ENCODE results near the gene NTM.
"Not testable (repeated sequence)": the region's sequence is repeated elsewhere in the genome, so short reads cannot be mapped to it uniquely, and the experiment has no call there.

NTM gene

GRCh38 chr11:131370090-131370751, at the start of gene NTM:
NTM (plus strand) TSS chr11:131370615.
- no peak for DNase-seq

DNA sequence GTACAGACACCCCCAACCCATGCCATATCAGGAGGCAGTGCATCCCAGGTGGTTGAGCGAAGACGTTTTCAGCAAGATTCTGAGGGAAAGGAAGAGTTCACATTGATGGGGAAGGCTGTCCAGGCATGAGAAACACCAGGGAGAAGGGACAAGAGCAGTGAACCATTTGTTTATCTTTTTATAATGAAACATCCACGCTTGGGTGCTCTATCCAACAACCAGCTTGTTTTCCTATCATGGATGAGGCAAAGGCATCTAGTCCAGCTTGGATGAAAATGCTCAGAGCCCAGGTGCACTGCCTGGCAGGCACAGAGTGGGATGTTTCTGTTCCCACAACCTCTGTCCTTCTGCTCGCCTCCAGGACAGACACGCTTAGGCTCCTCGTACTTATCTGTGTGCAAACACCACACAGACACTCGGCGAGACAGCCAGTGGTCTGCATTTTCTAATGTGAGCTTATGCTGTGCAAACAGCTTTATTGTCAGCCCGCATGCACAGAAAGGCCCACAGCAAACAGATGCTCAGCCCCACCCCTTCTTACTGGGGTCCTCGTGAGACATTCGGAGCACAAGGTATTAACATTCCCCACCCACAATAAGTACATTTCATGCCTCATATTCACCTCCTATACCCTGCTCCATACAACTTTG, 45.4 kb upstream of the NTM start:
- no peak for DNase-seq

GRCh38 chr11:131326829-131327228, 43.6 kb upstream of the NTM start:
- DNase-seq, result no peak

- DNase-seq, result no peak
Measured at GRCh38 chr11:131327421-131327820, 43.0 kb upstream of the NTM start.

DNA sequence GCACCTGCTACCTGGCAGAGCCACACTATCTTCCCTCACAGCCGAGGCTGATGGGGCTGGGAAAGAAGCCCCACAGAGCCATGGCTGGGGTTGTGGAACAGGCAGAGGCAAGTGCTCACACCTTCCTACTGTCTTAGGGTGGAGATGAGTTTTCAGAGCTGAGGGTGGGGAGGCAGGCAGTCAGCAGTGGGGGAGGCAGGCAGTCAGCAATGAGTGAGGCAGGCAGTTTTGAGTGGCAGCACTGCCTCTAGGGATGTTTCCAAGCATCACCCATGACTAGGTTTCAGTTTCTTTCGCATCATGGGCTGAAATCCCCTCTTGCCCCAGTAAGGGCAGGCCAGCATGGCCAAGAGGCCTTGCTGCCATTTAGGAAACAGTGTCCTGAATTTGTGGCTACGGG, 41.6 kb upstream of the NTM start:
- no peak for DNase-seq

- no peak for DNase-seq
Measured at GRCh38 chr11:131331010-131331409, 39.4 kb upstream of the NTM start.

GRCh38 chr11:131331546-131331945, 38.9 kb upstream of the NTM start:
- no peak for DNase-seq

DNA sequence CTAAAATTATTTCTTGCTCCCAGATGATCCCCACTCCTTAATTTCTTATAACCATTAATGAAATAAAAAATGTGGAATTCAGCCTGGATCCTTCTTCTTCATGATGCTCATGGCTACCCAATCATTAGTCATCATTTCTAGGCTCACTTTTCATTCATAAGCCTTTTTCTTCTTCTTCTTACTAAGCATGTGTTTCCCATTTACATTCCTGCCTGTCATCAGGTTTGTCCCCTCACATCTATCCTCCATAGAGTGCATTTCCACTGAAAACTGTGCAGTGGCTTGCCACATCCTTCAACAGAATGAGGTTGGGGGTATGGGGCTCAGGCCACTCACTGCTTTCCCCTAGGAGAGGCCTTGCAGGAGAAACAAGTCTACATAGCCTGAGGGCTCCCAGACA, 35.8 kb upstream of the NTM start:
- DNase-seq, result no peak

DNA sequence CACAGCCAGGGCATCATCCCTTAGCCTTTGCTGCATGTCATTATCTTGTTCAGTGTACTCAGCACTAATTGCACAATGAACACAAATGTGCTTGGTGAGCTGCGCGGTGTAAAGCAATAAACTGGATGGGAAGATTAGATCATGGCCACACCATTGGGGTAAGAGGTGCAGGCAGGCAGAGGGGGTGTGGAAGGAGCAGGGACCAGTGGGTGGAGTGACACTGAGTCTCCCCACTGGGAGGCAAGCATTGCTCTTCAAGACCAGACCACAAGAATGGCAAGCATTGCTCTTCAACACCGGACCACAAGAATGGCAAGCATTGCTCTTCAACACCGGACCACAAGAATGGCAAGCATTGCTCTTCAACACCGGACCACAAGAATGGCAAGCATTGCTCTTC, 28.5 kb upstream of the NTM start:
- not testable (repeated sequence) for DNase-seq

DNA sequence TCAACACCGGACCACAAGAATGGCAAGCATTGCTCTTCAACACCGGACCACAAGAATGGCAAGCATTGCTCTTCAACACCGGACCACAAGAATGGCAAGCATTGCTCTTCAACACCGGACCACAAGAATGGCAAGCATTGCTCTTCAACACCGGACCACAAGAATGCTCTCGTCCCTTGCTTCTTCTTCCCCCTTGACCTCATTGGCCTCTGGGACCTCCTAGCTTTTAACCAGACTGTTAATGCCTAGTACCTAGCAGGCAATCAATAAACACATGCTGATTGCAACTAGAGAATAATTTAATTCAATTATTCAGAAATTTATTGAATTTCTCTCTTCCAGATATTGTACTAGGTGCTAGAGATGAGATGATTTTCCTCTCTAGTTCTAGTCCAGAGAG, 28.0 kb upstream of the NTM start:
- DNase-seq, result not testable (repeated sequence)

DNA sequence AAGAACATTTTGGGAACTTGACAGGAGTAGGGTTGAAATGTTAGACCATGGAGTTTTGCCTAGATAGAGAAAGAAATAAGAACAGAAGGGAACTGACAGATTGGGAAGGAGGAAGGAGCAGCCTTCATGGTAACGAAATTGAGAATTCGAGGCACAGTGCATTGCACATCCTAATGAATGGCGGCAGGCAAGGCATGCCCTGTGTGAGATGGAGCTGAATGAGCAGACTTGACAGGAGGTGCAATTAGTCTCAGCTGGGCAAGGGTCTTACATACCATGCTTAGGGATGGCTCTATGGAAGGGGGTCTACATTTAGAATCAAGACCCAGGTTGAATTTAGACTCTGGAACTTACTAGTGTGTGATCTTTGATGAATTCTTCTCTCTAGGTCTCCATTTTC, 25.0 kb upstream of the NTM start:
- no peak for DNase-seq

- DNase-seq, result no peak
Measured at GRCh38 chr11:131349368-131350086, 20.9 kb upstream of the NTM start.

DNA sequence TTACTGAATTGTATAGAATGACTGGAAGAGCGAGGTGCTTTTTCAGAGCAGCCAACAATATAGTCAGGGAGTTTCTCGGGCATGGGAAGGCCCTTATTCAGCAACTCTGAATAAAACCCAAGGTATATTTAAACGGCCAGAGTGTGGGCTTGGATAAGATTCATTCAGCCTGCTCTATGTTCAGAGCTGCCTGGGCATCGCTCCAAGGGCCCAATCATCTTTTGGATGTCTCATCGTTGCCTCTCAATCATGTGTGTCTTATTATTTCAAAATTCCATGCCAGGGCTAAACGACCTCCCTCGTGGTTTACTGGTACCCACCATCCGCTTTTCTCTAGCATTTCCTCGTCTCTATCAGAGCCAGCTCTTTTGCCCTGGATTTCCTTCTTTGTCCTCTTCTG, 19.5 kb upstream of the NTM start:
- DNase-seq, result no peak

DNA sequence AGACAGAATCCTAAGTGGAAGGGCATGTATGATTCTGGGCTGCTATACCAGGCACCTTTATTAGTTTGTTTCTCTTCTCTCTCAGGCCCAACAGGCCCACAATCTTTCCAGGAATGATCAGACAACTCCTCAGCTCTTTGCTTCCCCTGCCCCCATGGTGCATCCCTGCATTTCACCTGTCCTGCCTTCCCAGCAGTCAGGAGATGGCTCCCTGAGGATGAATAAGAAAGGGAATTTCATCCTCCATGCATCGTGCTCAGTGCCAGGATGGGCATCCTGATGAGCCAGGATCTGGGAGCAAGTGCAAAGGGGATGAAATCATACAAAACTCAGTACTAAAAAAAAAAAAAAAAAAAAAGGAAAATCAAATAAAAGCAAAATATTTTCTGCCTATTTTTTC, 18.6 kb upstream of the NTM start:
- no peak for DNase-seq

GRCh38 chr11:131353766-131354165, 16.6 kb upstream of the NTM start:
- no peak for DNase-seq

GRCh38 chr11:131354251-131354701, 16.1 kb upstream of the NTM start:
- no peak for DNase-seq

- DNase-seq, result no peak
Measured at GRCh38 chr11:131356206-131356605, 14.2 kb upstream of the NTM start.

- DNase-seq, result no peak
Measured at GRCh38 chr11:131365329-131365930, 5.0 kb upstream of the NTM start.

GRCh38 chr11:131370901-131371790, 731 bp downstream of the NTM start:
- no peak for DNase-seq

DNA sequence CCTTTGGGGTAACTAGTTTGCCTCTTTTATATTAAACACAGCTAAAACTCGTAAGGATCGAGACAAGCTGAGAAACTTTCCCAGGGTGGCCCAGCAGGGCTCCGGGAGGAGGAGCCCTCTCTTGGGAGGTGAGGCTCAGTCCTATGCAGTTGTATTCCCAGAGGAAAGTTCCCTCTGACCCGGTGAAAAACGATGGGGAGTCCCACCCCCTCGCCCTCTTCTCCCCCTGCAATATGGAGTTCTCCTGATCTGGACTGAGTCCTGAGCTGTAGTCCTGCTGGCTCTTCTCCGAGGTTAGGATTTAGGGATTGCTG, 1.3 kb downstream of the NTM start:
- DNase-seq, result no peak

DNA sequence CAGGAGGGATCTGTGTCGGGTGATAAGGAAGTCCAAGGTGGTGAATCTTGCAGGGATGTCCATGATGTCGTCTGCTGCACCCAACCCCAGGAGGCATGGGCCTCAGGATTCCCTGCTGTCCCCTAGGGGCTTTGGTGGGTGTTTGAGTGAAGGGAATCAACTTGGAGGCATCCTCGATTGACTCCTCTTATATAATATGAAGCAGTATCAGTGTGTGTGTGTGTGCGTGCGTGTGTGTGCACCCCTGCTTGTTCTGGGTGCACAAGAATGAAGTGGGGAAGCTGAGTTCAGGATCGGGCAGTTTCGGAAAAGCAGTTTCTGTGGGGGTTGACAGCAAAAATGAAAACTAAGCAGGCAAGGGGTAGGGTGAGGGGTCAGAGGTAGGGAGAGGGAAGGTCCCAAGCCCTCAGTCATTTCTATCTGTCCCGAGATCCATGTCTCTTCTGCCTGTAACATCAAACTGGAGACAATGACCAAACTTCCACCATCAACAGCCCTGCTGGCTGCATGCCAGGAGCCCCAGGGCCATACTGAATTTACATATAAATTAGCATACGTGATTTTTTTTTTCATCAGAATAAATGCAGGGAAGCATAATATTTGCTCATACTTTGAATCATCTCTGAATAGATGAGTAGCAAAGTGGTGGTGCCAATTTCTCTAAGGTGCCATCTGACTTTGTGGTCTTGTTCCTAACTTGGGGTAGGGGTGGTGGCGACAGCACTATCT, 2.0 kb downstream of the NTM start:
- no peak for DNase-seq

- no peak for DNase-seq
Measured at GRCh38 chr11:131373095-131373725, 2.8 kb downstream of the NTM start.
